Right atrium auricular region (tissue), 2 donors: ENCODE measurements around the gene CMSS1. TPM values are rescaled to one million over a fixed set of nuclear protein-coding genes. Genes with fewer than 3 reads are reported as not detected.
"Not testable (repeated sequence)": the region's sequence is repeated elsewhere in the genome, so short reads cannot be mapped to it uniquely, and the experiment has no call there.

Experiments
- DNase-seq: peaks from one replicate; pipeline ENCODE4 v3.0.0-alpha.2; 2019; ENCODE audit warnings: low spot score
- H3K27ac ChIP-seq, 2 donors: fragments of 200-600 bp; sonication (generic); 1 replicate in 1 of 2; 2 replicates in 1 of 2; pipeline ENCODE4 v1.5.1; 2016 to 2019
- H3K27me3 ChIP-seq, 2 donors: fragments of 200-600 bp; sonication (generic); one replicate each; pipeline versions ENCODE4 v1.5.1 to v1.6.0; 2017 to 2019
- H3K36me3 ChIP-seq: fragments of 200-600 bp; sonication (generic); one replicate; pipeline ENCODE4 v1.5.1; 2016
- H3K4me1 ChIP-seq, 2 donors: fragments of 200-600 bp; sonication (generic); one replicate each; pipeline versions ENCODE4 v1.5.1 to v1.6.0; 2017 to 2019
- H3K4me3 ChIP-seq, 2 donors: fragments of 200-600 bp; sonication (generic); 1 replicate in 1 of 2; 2 replicates in 1 of 2; pipeline ENCODE4 v1.5.1; 2017 to 2019; ENCODE audit warnings: mild to moderate bottlenecking in 1 of 2, moderate library complexity in 1 of 2
- H3K9me3 ChIP-seq, 2 donors: fragments of 200-600 bp; sonication (generic); one replicate each; pipeline ENCODE4 v1.5.1; 2019
- total RNA-seq, 2 donors: library from RNA; depleted of rRNA; stranded (reverse); fragments of >200 nt; gene quantifications; one replicate each; pipeline ENCODE4 v1.1.0, GENCODE V29; 2016
- TF ChIP-seq, protein P1 (sequence below), 2 donors: fragments of 200-600 bp; sonication (generic); IDR thresholded peaks; one replicate each; pipeline ENCODE4 v1.5.1; 2019; ENCODE audit warnings: antibody characterized with exemption in 2 of 2

Gene CMSS1
- total RNA-seq, 2 donors from 2014 or later, result 5.7 to 17.7 TPM

DNA sequence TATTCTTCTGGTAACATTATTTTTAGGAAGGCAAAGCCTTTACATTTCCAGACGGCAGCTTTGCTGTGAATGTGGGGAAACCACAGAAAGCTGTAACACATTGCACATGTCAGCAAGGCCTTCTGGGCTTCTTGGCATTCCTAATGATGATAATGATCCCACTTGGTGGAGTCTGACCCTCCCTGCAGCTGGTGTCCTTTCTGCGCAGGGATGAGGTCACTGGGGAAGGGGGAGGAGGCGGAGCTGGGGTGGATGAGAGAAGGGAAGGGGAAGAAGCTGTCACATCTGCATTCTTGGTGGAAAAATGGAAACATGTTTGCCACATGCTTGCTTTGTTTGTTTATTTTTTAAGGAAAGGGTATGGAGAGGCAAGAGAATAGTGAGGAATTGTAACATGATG is 228.0 kb downstream of the CMSS1 start:
- Histone ChIP-seq H3K27me3 (no peaks in the 10 kb centered on the region), H3K27ac (peak overlapping the region; percentile 59 to 93), H3K4me3 (no peak overlapping the region), H3K4me1 (peaks cover 0 to 66% of the 10 kb centered on the region in 2 donors), H3K9me3 (no peaks in the 10 kb centered on the region), H3K36me3 (no peaks in the 10 kb centered on the region)
- TF ChIP-seq, protein P1, sequence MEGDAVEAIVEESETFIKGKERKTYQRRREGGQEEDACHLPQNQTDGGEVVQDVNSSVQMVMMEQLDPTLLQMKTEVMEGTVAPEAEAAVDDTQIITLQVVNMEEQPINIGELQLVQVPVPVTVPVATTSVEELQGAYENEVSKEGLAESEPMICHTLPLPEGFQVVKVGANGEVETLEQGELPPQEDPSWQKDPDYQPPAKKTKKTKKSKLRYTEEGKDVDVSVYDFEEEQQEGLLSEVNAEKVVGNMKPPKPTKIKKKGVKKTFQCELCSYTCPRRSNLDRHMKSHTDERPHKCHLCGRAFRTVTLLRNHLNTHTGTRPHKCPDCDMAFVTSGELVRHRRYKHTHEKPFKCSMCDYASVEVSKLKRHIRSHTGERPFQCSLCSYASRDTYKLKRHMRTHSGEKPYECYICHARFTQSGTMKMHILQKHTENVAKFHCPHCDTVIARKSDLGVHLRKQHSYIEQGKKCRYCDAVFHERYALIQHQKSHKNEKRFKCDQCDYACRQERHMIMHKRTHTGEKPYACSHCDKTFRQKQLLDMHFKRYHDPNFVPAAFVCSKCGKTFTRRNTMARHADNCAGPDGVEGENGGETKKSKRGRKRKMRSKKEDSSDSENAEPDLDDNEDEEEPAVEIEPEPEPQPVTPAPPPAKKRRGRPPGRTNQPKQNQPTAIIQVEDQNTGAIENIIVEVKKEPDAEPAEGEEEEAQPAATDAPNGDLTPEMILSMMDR (IDR thresholded peaks at IDR 0.05), result no peak
- DNase-seq, result peak; percentile 77

DNA sequence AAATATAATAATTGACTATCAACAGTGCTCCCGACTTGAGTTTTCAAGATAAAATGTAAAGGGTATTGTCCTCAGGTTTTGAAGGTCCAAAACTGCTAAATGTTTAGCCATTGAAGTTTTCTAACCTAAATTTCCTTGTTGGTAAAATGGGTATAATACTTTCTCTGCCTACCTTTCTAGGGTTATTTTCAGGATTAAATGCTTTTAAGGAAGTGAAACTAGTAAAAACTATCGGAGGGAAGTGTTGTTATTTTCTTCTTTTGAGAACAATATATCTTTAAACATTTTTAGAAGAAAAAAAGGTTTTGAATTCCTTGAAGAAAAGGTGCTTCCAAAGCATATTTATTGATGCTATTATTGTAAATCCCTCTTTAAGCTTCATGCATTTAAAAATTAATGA is 229.3 kb downstream of the CMSS1 start:
- no peak for DNase-seq
- TF ChIP-seq, protein P1 (IDR thresholded peaks at IDR 0.05), result no peak

DNA sequence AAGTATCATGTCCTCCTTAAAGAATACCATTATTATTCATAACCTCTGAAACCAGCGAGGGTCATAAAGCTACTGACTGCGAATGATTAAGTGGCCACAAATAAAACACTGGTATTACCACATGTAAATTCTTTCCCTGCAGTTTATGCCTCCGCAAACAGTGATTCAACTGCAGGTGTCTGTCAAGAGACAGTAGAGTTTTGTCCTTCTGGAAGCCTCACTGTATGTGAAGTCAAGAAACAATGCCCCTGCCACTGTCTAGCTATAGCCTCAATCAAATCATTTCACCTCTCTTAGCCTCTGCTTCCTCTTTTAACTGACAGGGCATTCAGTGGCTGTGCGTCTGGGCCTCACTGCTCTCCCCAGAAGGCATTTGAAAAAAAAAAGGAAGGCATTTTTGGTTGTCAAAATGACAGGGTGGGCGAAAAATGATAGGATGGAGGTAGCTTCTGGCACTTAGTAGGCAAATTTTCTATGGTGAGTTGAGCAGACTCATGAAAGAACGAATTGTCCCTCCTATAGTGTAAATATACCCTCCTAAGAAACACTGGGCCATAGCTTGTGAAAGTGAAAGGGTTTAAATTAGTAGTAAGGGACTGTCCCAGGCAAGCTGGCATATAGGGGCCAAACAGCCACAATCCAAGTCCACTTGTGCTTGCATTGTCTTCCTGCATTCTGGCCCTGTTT is 229.9 kb downstream of the CMSS1 start:
- H3K4me3 ChIP-seq, result no peak overlapping the region
- H3K36me3 ChIP-seq, result no peaks in the 10 kb centered on the region
- H3K9me3 ChIP-seq, result no peaks in the 10 kb centered on the region
- H3K4me1 ChIP-seq, result peaks cover 0 to 47% of the 10 kb centered on the region in 2 donors
- H3K27me3 ChIP-seq, result no peaks in the 10 kb centered on the region
- H3K27ac ChIP-seq, result peak overlapping the region; percentile 59 to 93
- no peak for DNase-seq
- TF ChIP-seq, protein P1 (IDR thresholded peaks at IDR 0.05), result no peak

More for the DNA sequence above, 229.3 kb downstream of the CMSS1 start:
- H3K36me3 ChIP-seq, result no peaks in the 10 kb centered on the region
- no peaks in the 10 kb centered on the region for H3K9me3 ChIP-seq
- H3K27ac ChIP-seq, result peak overlapping the region; percentile 59 to 93
- peaks cover 0 to 54% of the 10 kb centered on the region in 2 donors for H3K4me1 ChIP-seq
- no peak overlapping the region for H3K4me3 ChIP-seq
- H3K27me3 ChIP-seq, result no peaks in the 10 kb centered on the region

DNA sequence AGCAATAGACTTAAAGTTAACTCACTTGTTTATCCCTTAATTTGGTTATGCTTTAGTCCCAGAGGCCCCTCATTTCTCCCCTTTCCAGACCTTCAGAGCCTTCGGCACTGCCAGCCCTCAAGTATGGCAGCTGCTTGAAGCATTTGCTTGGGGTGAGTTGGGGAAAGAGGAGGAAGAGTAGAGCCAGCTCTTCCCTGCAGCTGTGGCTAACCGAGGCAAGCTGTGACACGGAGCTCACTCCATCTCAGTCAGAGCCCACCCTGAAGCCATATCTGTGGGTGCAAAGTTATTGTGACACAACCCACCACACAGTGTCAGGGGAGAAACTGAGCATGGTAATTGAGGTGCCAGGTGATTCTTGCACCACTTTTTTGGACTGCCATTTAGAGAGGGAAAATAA is 230.6 kb downstream of the CMSS1 start:
- Histone ChIP-seq H3K27ac (peak overlapping the region; percentile 59 to 93), H3K36me3 (no peaks in the 10 kb centered on the region), H3K4me1 (peaks cover 0 to 41% of the 10 kb centered on the region in 2 donors), H3K9me3 (no peaks in the 10 kb centered on the region), H3K27me3 (no peaks in the 10 kb centered on the region), H3K4me3 (no peak overlapping the region)
- no peak for DNase-seq
- TF ChIP-seq, protein P1 (IDR thresholded peaks at IDR 0.05), result no peak

DNA sequence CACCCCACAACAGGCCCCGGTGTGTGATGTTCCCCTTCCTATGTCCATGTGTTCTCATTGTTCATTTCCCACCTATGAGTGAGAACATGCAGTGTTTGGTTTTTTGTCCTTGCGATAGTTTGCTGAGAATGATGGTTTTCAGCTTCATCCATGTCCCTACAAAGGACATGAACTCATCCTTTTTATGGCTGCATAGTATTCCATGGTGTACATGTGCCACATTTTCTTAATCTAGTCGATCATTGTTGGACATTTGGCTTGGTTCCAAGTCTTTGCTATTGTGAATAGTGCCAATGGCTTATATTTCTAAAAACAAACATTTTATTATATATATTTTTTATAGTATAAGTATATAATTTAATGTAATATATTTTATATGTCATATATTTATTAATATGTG is 233.9 kb downstream of the CMSS1 start:
- H3K9me3 ChIP-seq, H3K36me3 ChIP-seq, DNase-seq, H3K27me3 ChIP-seq, H3K4me3 ChIP-seq, H3K27ac ChIP-seq: not testable (repeated sequence)
- peaks cover 0 to 14% of the 10 kb centered on the region in 2 donors for H3K4me1 ChIP-seq

DNA sequence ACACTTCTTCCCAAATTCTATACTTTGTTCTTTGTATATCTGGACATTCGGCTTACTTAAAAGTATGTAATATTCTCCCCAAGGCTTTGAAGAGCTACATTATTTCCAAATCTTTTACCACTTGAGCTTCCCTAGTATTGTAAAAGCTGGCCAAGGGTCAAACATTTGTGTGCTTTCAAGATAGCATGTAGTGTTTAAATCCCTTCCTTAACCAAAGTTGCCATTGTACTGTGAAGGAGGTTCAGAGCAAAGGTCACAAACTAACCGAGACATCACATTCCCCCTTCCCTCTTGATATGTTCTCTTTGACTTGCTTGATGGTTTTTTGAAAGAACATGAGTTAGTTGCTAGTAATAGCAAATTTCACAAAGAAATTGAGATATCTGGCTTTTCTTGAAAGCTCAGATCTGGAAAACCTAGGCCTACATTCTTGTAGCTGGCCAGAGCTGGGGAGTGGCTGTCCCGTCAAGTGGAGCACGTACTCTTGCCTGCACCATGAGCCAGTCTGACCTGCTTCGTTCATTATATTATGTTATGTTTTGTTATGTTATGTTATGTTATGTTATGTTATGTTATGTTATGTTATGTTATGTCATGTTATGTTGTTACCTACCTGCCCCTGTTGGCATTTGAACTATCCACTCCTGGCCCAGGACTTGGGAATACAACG is 236.4 kb downstream of the CMSS1 start:
- H3K4me3 ChIP-seq, result no peak overlapping the region
- no peak for DNase-seq
- TF ChIP-seq, protein P1 (IDR thresholded peaks at IDR 0.05), result no peak
- H3K36me3 ChIP-seq, result no peaks in the 10 kb centered on the region
- no peaks in the 10 kb centered on the region for H3K4me1 ChIP-seq
- no peak overlapping the region for H3K27ac ChIP-seq
- H3K9me3 ChIP-seq, result no peaks in the 10 kb centered on the region
- H3K27me3 ChIP-seq, result no peaks in the 10 kb centered on the region
